Endodermal cell (in vitro differentiated cells): ENCODE measurements around the gene BAD. TPM values are rescaled to one million over a fixed set of nuclear protein-coding genes. Genes with fewer than 3 reads are reported as not detected.

Experiments used
- DNase-seq: peaks from one replicate; pipeline ENCODE4 v3.0.0-alpha.2; 2017
- H3K27ac ChIP-seq: 2 replicates; pipeline ENCODE4 v1.5.1; 2013; ENCODE audit warnings: mild to moderate bottlenecking, low read depth, low read length, moderate library complexity
- H3K27me3 ChIP-seq: 2 replicates; pipeline ENCODE4 v1.6.1; 2013; ENCODE audit warnings: mild to moderate bottlenecking, low read length, moderate library complexity; ENCODE audit not compliant: insufficient read depth, control insufficient read depth, poor library complexity, severe bottlenecking
- H3K36me3 ChIP-seq: 2 replicates; pipeline ENCODE4 v1.7.0; 2013; ENCODE audit warnings: mild to moderate bottlenecking, low read length, moderate library complexity; ENCODE audit not compliant: control insufficient read depth, insufficient read depth
- H3K4me1 ChIP-seq: one replicate; pipeline ENCODE4 v1.7.0; 2013; ENCODE audit warnings: low read length; ENCODE audit not compliant: control insufficient read depth, insufficient read depth
- H3K4me3 ChIP-seq: 2 replicates; pipeline ENCODE4 v1.5.1; 2013; ENCODE audit warnings: mild to moderate bottlenecking, low read length, moderate library complexity
- H3K9ac ChIP-seq: 2 replicates; pipeline ENCODE4 v1.6.1; 2013; ENCODE audit warnings: mild to moderate bottlenecking, low read length, moderate library complexity; ENCODE audit not compliant: poor library complexity, severe bottlenecking; ENCODE audit errors: extremely low read depth
- H3K9me3 ChIP-seq: 2 replicates; pipeline ENCODE4 v1.6.1; 2013; ENCODE audit warnings: mild to moderate bottlenecking, low read length, moderate library complexity; ENCODE audit not compliant: control insufficient read depth
- H3K27ac Mint-ChIP-seq: 2 replicates; pipeline ENCODE4 v1.8.0; 2020; ENCODE audit warnings: mixed read lengths
- H3K27me3 Mint-ChIP-seq: 2 replicates; pipeline ENCODE4 v1.8.0; 2021; ENCODE audit warnings: mild to moderate bottlenecking, mixed read lengths; ENCODE audit not compliant: insufficient read depth
- H3K36me3 Mint-ChIP-seq: 2 replicates; pipeline ENCODE4 v1.8.0; 2020; ENCODE audit warnings: low read depth, mixed read lengths
- H3K4me1 Mint-ChIP-seq: 2 replicates; pipeline ENCODE4 v1.8.0; 2020; ENCODE audit warnings: mixed read lengths
- H3K4me3 Mint-ChIP-seq: 2 replicates; pipeline ENCODE4 v1.8.0; 2020; ENCODE audit warnings: mild to moderate bottlenecking, moderate library complexity, mixed read lengths
- H3K9me3 Mint-ChIP-seq: 2 replicates; pipeline ENCODE4 v1.8.0; 2020; ENCODE audit warnings: mild to moderate bottlenecking, mixed read lengths
- WGBS, 2 experiments: methylation state at CpG; one replicate each; pipeline versions ENCODE4 v1.1.5 to v1.1.7; 2013; ENCODE audit warnings: missing lambda C conversion rate in 2 of 2, mixed read lengths in 1 of 2; ENCODE audit not compliant: insufficient coverage in 1 of 2, insufficient read length in 1 of 2; 5-methylcytosine and 5-hydroxymethylcytosine counted together
- total RNA-seq, 2 donors: library from RNA; stranded (reverse); fragmentation: NEBNext Ultra II Directional in 1 of 2; extraction: Animal tissue kit (Norgen Biotek cat#: 25700) in 1 of 2; gene quantifications; 2 replicates in 1 of 2; 3 replicates in 1 of 2; pipeline ENCODE4 v1.2.1, GENCODE V29; 2021
- TF ChIP-seq, protein P1 (sequence below): fragments of 200-600 bp; sonication (generic); conservative IDR thresholded peaks from 2 replicates; pipeline ENCODE4 v1.5.0; 2021; ENCODE audit warnings: antibody characterized with exemption, mild to moderate bottlenecking

BAD gene
- total RNA-seq, 2 donors from 2014 or later = 42.3 to 48.2 TPM

DNA sequence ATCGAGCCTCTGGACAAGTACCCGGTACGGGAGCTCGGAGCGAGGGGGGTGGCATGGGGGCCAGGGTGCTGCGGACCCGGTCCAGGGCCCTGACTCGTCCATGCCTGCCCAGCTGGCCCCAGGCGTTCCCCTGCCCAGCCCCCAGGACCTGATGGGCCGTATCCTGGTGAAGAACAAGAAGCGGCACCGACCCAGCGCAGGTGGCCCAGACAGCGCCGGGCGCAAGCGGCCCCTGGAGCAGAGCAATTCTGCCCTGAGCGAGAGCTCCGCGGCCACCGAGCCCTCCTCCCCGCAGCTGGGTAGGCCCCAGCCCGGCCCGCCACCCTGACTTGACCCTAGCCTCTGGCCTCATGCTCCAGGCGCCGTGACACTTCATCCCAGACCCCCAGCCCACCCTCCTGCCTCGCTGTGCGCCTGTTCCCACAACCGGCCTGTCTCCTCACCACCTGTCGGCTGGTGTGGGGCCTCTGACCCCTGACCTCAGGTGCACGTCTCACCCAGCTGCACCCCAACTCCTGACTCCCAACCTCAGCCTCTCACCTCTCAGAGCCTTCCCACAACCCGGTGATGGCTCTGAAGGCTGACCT lies 25.4 kb downstream of the BAD start:
- no peaks in the 10 kb centered on the region for H3K4me1 Mint-ChIP-seq
- H3K4me1 ChIP-seq = no peaks in the 10 kb centered on the region
- H3K27me3 ChIP-seq = no peaks in the 10 kb centered on the region
- no peak for DNase-seq
- no peak overlapping the region for H3K4me3 ChIP-seq
- 95 to 97% methylated on average over 17 to 32 of the region's 32 CpGs for WGBS, 2 experiments
- no peaks in the 10 kb centered on the region for H3K27me3 Mint-ChIP-seq
- TF ChIP-seq, protein P1, sequence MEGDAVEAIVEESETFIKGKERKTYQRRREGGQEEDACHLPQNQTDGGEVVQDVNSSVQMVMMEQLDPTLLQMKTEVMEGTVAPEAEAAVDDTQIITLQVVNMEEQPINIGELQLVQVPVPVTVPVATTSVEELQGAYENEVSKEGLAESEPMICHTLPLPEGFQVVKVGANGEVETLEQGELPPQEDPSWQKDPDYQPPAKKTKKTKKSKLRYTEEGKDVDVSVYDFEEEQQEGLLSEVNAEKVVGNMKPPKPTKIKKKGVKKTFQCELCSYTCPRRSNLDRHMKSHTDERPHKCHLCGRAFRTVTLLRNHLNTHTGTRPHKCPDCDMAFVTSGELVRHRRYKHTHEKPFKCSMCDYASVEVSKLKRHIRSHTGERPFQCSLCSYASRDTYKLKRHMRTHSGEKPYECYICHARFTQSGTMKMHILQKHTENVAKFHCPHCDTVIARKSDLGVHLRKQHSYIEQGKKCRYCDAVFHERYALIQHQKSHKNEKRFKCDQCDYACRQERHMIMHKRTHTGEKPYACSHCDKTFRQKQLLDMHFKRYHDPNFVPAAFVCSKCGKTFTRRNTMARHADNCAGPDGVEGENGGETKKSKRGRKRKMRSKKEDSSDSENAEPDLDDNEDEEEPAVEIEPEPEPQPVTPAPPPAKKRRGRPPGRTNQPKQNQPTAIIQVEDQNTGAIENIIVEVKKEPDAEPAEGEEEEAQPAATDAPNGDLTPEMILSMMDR = no peak
- H3K9ac ChIP-seq = no peak overlapping the region
- no peak overlapping the region for H3K4me3 Mint-ChIP-seq
- peaks cover 53% of the 10 kb centered on the region for H3K36me3 Mint-ChIP-seq
- H3K36me3 ChIP-seq = peaks cover 70% of the 10 kb centered on the region
- no peak overlapping the region for H3K27ac Mint-ChIP-seq
- H3K27ac ChIP-seq = no peak overlapping the region
- H3K9me3 Mint-ChIP-seq = no peaks in the 10 kb centered on the region
- H3K9me3 ChIP-seq = no peaks in the 10 kb centered on the region

- Histone ChIP-seq H3K4me3 (no peak overlapping the region), H3K27me3 (no peaks in the 10 kb centered on the region), H3K36me3 (peaks cover 66% of the 10 kb centered on the region), H3K9ac (no peak overlapping the region), H3K9me3 (no peaks in the 10 kb centered on the region), H3K27ac (no peak overlapping the region), H3K4me1 (no peaks in the 10 kb centered on the region)
- Mint-ChIP-seq H3K9me3 (no peaks in the 10 kb centered on the region), H3K4me1 (peaks cover 5% of the 10 kb centered on the region), H3K36me3 (peaks cover 55% of the 10 kb centered on the region), H3K4me3 (no peak overlapping the region), H3K27ac (no peak overlapping the region), H3K27me3 (no peaks in the 10 kb centered on the region)
- 94 to 95% methylated on average over 24 of the region's 24 CpGs for WGBS, 2 experiments
- no peak for DNase-seq
- TF ChIP-seq, protein P1 = no peak
Observed at GRCh38 chr11:64258356-64258755, 26.1 kb downstream of the BAD start.

DNA sequence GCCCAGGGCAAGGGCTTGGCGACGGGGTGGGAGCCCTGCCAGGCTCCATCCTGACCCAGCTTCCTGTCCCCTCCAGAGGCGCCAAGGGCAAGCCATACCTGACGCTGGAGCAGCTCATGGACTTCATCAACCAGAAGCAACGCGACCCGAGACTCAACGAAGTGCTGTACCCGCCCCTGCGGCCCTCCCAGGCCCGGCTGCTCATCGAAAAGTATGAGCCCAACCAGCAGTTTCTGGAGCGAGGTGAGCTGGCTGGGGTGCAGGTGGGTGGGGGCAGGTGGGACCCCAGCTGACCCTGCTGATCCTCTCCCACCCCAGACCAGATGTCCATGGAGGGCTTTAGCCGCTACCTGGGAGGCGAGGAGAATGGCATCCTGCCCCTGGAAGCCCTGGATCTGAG lies 28.2 kb downstream of the BAD start:
- Mint-ChIP-seq H3K27me3 (no peaks in the 10 kb centered on the region), H3K4me1 (peaks cover 5% of the 10 kb centered on the region), H3K27ac (no peak overlapping the region), H3K9me3 (no peaks in the 10 kb centered on the region), H3K4me3 (no peak overlapping the region), H3K36me3 (peaks cover 40% of the 10 kb centered on the region)
- no peaks in the 10 kb centered on the region for H3K4me1 ChIP-seq
- TF ChIP-seq, protein P1 = no peak
- DNase-seq = no peak
- no peaks in the 10 kb centered on the region for H3K27me3 ChIP-seq
- WGBS, 2 experiments = 95 to 96% methylated on average over 3 to 15 of the region's 15 CpGs
- peaks cover 56% of the 10 kb centered on the region for H3K36me3 ChIP-seq
- H3K9ac ChIP-seq = no peak overlapping the region
- no peak overlapping the region for H3K4me3 ChIP-seq
- H3K27ac ChIP-seq = no peak overlapping the region
- no peaks in the 10 kb centered on the region for H3K9me3 ChIP-seq
